Pancreas (tissue), 10 donors: ENCODE measurements around the gene MAP2K5. TPM values are rescaled to one million over a fixed set of nuclear protein-coding genes. Genes with fewer than 3 reads are reported as not detected.

Source experiments
- ATAC-seq, 4 donors: fragments of 200-7000 bp; cut with Tn5 transposase; one replicate each; pipeline versions ENCODE4 v1.8.0 to v1.9.1; 2020; ENCODE audit warnings: mild to moderate bottlenecking in 4 of 4, moderate library complexity in 4 of 4
- DNase-seq, 6 donors: peaks; one replicate each; pipeline ENCODE4 v3.0.0-alpha.2; 2020
- FAIRE-seq: peaks from 2 replicates; lab custom pipeline; 2012; peaks lifted over from hg19 to GRCh38; lab: Jason Lieb, UNC
- H3K27ac ChIP-seq, 4 donors: fragments of 200-600 bp; sonication (generic); 1 replicate in 3 of 4; 2 replicates in 1 of 4; pipeline versions ENCODE4 v1.5.0 to v1.8.0; 2020
- H3K27me3 ChIP-seq, 4 donors: fragments of 200-600 bp; one replicate each; pipeline ENCODE4 v1.8.0; 2021
- H3K36me3 ChIP-seq, 3 donors: fragments of 200-600 bp; sonication (generic) in 1 of 3; one replicate each; pipeline versions ENCODE4 v1.5.0 to v1.8.0; 2020 to 2021
- H3K4me1 ChIP-seq, 3 donors: fragments of 200-600 bp; one replicate each; pipeline ENCODE4 v1.8.0; 2021
- H3K4me3 ChIP-seq, 4 donors: fragments of 200-600 bp; sonication (generic) in 2 of 4; one replicate each; pipeline versions ENCODE4 v1.5.0 to v1.8.0; 2020 to 2021
- H3K9me3 ChIP-seq, 4 donors: fragments of 200-600 bp; one replicate each; pipeline ENCODE4 v1.8.0; 2021
- CTCF ChIP-seq, 4 donors: fragments of 200-600 bp; sonication (generic) in 3 of 4; IDR thresholded peaks; one replicate each; pipeline versions ENCODE4 v1.5.0 to v1.8.0; 2021; ENCODE audit warnings: antibody characterized with exemption in 4 of 4
- WGBS, 2 donors: extraction: QIAGEN DNeasy Blood & Tissue Kit; methylation state at CpG; one replicate each; pipeline ENCODE4 v1.1.7; 2013; 5-methylcytosine and 5-hydroxymethylcytosine counted together
- intact Hi-C, 3 donors: fragments of 100-400 bp; cut with DNase I; formaldehyde crosslinking; loops; one replicate each; pipeline versions ENCODE4 v1.11.1 to v1.14.2; 2022
- polyA plus RNA-seq, 2 donors: library from polyadenylated mRNA; stranded (reverse); fragments of 200-250 nt; gene quantifications; one replicate each; pipeline ENCODE4 v1.2.3, GENCODE V29; 2013
- total RNA-seq, 6 donors: library from RNA; stranded (reverse); fragmentation: NEBNext Ultra II Directional in 4 of 6; extraction: Animal tissue kit (Norgen Biotek cat#: 25700) in 4 of 6; gene quantifications; one replicate each; pipeline versions ENCODE4 v1.2.1 to v1.2.4, GENCODE V29; 2021 to 2023
- donor health status: healthy with polysubstance abuse.
- donor health status: DM: no; HTN: no; CAD: no; lungs with moderate emphysema.
- donor health status: DM: no; HTN: no; CAD: no.
- donor health status: control.
- donor health status: control.
- donor health status: Bipolar disorder and iron deficiency.
- donor health status: DM: yes; HTN: yes; CAD: no.
- donor health status: DM: no; HTN: no; CAD: no.
- donor health status: DM: no; HTN: no; CAD: no.
- donor health status: DM: yes; HTN: yes; CAD: no.

MAP2K5 gene
- total and polyA plus RNA-seq, 8 donors = 5.5 to 14.8 (median 10.0) TPM

- H3K4me3 ChIP-seq = no peak overlapping the region
- H3K27ac ChIP-seq = no peak overlapping the region
- ATAC-seq (no peak), FAIRE-seq (no peak), DNase-seq (peak in 1 of 6 donors; percentile 11)
- peaks cover 0 to 14% (median 4%) of the 10 kb centered on the region in 4 donors for H3K27me3 ChIP-seq
- WGBS, 2 donors = 75 to 97% methylated on average over 4 to 5 of the region's 5 CpGs
- TF ChIP-seq CTCF (IDR thresholded peaks at IDR 0.05) = no peak
- no peaks in the 10 kb centered on the region for H3K9me3 ChIP-seq
- no peaks in the 10 kb centered on the region for H3K36me3 ChIP-seq
- H3K4me1 ChIP-seq = no peaks in the 10 kb centered on the region
- intact Hi-C loops = no loop called here
Observed at GRCh38 chr15:67815036-67815592, 272.6 kb downstream of the MAP2K5 start.

GRCh38 chr15:67816668-67817067 lies 274.2 kb downstream of the MAP2K5 start:
- DNase-seq = no peak
- no peak for ATAC-seq
- intact Hi-C loops = no loop called here
- no peak overlapping the region for H3K27ac ChIP-seq
- TF ChIP-seq CTCF (IDR thresholded peaks at IDR 0.05) = no peak
- FAIRE-seq = no peak
- peaks cover 0 to 23% (median 8%) of the 10 kb centered on the region in 4 donors for H3K27me3 ChIP-seq
- no peak overlapping the region for H3K4me3 ChIP-seq
- no peaks in the 10 kb centered on the region for H3K36me3 ChIP-seq
- no peaks in the 10 kb centered on the region for H3K4me1 ChIP-seq
- WGBS, 2 donors = 89 to 92% methylated on average over 3 of the region's 3 CpGs
- no peaks in the 10 kb centered on the region for H3K9me3 ChIP-seq

- H3K4me1 ChIP-seq = no peaks in the 10 kb centered on the region
- peak in 2 of 6 donors; percentile 2 to 35 for DNase-seq
- no peak for ATAC-seq
- no peaks in the 10 kb centered on the region for H3K36me3 ChIP-seq
- H3K27me3 ChIP-seq = peaks cover 0 to 36% (median 8%) of the 10 kb centered on the region in 4 donors
- no peak for FAIRE-seq
- intact Hi-C loops = no loop called here
- H3K4me3 ChIP-seq = no peak overlapping the region
- WGBS, 2 donors = 73 to 75% methylated on average over 3 of the region's 3 CpGs
- no peak for TF ChIP-seq CTCF (IDR thresholded peaks at IDR 0.05)
- no peaks in the 10 kb centered on the region for H3K9me3 ChIP-seq
- H3K27ac ChIP-seq = no peak overlapping the region
Observed at GRCh38 chr15:67818464-67818863, 276.0 kb downstream of the MAP2K5 start.

- FAIRE-seq (no peak), ATAC-seq (no peak), DNase-seq (peak in 2 of 6 donors; percentile 9 to 40)
- no peak for TF ChIP-seq CTCF (IDR thresholded peaks at IDR 0.05)
- WGBS, 2 donors = 26 to 29% methylated on average over 19 of the region's 19 CpGs
- no peaks in the 10 kb centered on the region for H3K36me3 ChIP-seq
- intact Hi-C loops = no loop called here
- peaks cover 0 to 46% (median 10%) of the 10 kb centered on the region in 4 donors for H3K27me3 ChIP-seq
- no peak overlapping the region for H3K4me3 ChIP-seq
- no peak overlapping the region for H3K27ac ChIP-seq
- H3K4me1 ChIP-seq = no peaks in the 10 kb centered on the region
- no peaks in the 10 kb centered on the region for H3K9me3 ChIP-seq
Observed at GRCh38 chr15:67819636-67820035, 277.1 kb downstream of the MAP2K5 start.
